NCI-H1694 (cell line): ENCODE results near the gene DGKE.

Experiments
- DNase-seq: peaks from one replicate; lab custom pipeline; 2025; lab: John Stamatoyannopoulos, UW

Gene DGKE

DNA sequence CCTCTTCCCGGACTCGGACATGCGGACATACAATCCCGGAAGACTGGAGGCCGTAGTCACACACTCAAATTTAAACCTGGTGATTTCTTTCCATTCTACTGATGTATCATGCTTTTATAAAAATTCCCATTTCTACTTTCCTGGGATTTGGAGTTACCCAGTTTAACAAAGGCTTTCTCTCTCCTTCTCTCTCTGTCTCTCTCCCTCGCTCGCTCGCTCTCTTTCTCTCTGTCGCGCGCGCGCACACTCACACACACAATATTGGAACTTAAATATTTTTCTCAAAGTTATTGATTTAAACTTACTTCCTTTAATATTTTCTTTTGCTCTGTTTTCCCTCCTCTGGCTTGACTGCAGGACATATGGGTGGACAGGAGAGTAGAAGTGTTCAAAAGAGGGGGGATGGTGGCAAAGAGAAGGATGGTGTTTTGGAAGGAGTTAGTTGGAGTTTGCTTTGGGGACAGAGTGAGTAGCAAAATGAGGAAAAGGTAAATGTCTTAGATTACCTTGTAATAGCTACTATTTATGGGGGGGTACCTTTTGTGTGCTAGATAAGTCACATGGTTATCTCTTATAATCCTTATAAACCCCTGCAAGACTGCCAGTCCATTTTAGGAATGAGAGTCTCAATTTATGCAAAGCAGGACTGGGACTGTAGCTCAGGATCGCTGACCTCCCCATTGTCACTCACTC lies 80.8 kb downstream of the DGKE start:
- DNase-seq: peak; percentile 21

DNA sequence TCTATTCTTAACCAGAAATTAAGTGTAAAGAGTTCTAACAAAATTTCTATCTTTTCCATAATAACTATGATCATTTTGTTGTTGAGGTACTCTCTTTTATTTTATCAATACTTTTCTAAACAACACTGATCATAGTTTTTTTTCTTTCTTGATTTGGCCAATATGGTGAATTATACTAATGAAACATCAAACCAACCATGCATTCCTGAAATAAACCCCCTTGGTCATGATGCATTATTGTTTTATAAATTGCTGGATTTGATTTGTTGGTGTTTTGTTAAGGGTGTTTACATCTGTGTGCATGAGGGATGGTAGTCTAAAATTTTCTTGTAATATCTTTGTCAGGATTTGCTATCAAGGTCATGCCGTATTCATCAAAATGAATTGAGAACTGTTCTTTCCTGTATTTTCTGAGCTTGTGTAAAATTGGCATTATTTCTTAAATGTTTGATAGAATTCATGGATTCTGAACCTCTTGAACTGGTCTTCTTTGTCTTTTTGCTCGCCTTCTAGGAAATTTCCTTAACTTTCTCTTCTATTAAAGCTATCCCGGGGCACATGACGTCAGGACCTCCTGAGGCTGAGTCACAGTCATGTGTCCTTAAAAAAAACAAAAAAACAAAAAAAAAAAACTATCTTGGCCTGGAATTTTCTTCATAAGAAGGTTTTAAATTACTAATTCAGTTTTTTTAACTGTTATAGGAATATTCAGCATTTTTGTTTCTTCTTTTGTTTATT lies 83.8 kb downstream of the DGKE start:
- no peak for DNase-seq

- no peak for DNase-seq
Measured at GRCh38 chr17:56918916-56919315, 85.0 kb downstream of the DGKE start.
